Aorta (tissue), 5 donors: ENCODE data around the gene UBXN2A. TPM values are rescaled to one million over a fixed set of nuclear protein-coding genes. Genes with fewer than 3 reads are reported as not detected.
"Not testable (repeated sequence)": the region's sequence is repeated elsewhere in the genome, so short reads cannot be mapped to it uniquely, and the experiment has no call there.

ENCODE experiments used
- ATAC-seq: fragments of 200-7000 bp; cut with Tn5 transposase; one replicate; pipeline ENCODE4 v1.9.1; 2022; ENCODE audit warnings: moderate library complexity; ENCODE audit not compliant: low FRiP score
- DNase-seq, 2 donors: peaks; one replicate each; pipeline ENCODE4 v3.0.0-alpha.2; 2020
- H3K27ac ChIP-seq, 2 donors: one replicate each; pipeline ENCODE4 v1.5.1; 2013; ENCODE audit warnings: low read length in 2 of 2, mild to moderate bottlenecking in 2 of 2, moderate library complexity in 2 of 2, control low read depth in 1 of 2, inconsistent platforms in 1 of 2, low read depth in 1 of 2
- H3K27me3 ChIP-seq, 2 donors: one replicate each; pipeline ENCODE4 v1.6.1; 2013; ENCODE audit warnings: control low read depth in 1 of 2, low read length in 1 of 2, mild to moderate bottlenecking in 1 of 2, moderate library complexity in 1 of 2; ENCODE audit not compliant: insufficient read depth in 2 of 2, control insufficient read depth in 1 of 2
- H3K36me3 ChIP-seq, 2 donors: one replicate each; pipeline ENCODE4 v1.6.1; 2013; ENCODE audit warnings: control low read depth in 1 of 2, low read length in 1 of 2, mild to moderate bottlenecking in 1 of 2; ENCODE audit not compliant: insufficient read depth in 2 of 2, control insufficient read depth in 1 of 2
- H3K4me1 ChIP-seq, 2 donors: one replicate each; pipeline ENCODE4 v1.6.1; 2013; ENCODE audit warnings: low read length in 2 of 2, control low read depth in 1 of 2, mild to moderate bottlenecking in 1 of 2, moderate library complexity in 1 of 2; ENCODE audit not compliant: insufficient read depth in 2 of 2, control insufficient read depth in 1 of 2
- H3K4me3 ChIP-seq, 2 donors: one replicate each; pipeline ENCODE4 v1.5.1; 2013; ENCODE audit warnings: low read length in 2 of 2, control low read depth in 1 of 2, mild to moderate bottlenecking in 1 of 2
- H3K9me3 ChIP-seq: one replicate; pipeline ENCODE4 v1.6.1; 2013; ENCODE audit warnings: mild to moderate bottlenecking, low read length; ENCODE audit not compliant: control insufficient read depth
- WGBS, 2 donors: extraction: QIAGEN DNeasy Blood & Tissue Kit; methylation state at CpG; one replicate each; pipeline ENCODE4 v1.1.7; 2013; 5-methylcytosine and 5-hydroxymethylcytosine counted together
- intact Hi-C, 2 donors: fragments of 100-400 bp; cut with DNase I; formaldehyde crosslinking; loops; one replicate each; pipeline versions ENCODE4 v1.14.2 to v1.15.0; 2022
- polyA plus RNA-seq, 2 donors: library from polyadenylated mRNA; stranded (reverse); fragments of 200-250 nt; gene quantifications; one replicate each; pipeline ENCODE4 v1.2.3, GENCODE V29; 2013
- total RNA-seq, 2 donors: library from RNA; stranded (reverse); fragmentation: NEBNext Ultra II Directional; extraction: Animal tissue kit (Norgen Biotek cat#: 25700); gene quantifications; one replicate each; pipeline ENCODE4 v1.2.1, GENCODE V29; 2021
- donor health status: healthy with polysubstance abuse.
- donor health status: Bipolar disorder and iron deficiency.
- donor health status: DM: no; HTN: no; CAD: no.
- donor health status: DM: no; HTN: no; CAD: no.
- donor health status: DM: yes; HTN: yes; CAD: no.

The UBXN2A gene
- total and polyA plus RNA-seq, 4 donors: 10.0 to 19.5 (median 14.2) TPM

DNA sequence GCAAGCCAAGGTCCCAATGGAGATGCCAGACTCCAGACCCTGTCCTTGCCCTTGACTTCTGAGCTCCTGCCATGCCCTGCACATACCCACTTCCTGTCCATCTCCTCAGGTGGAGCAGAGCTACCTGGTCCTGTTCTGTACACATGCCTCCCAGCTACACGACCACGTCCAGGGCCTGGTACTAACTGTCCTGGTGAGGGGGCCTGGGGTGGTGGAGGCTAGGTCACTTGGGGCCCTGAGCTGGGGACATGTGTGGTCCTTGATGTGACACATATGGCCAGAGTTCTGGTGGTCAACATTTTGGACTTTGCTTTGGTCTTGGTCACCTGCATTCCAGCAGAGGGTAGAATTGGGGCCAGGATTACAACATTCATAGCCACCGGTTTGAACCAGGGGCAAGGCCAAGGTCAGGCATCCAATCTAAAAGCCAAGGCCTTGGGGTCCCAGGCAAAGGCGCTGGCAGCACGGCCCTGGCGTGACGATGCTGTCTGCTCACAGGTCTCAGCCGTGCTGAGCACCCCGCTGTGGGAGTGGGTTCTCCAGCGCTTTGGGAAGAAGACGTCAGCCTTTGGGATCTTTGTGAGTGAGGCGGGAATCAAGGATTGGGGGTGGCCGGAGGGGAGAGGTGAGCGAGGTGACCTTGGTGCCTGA is 82.2 kb downstream of the UBXN2A start:
- 92% methylated on average over 14 of the region's 14 CpGs for WGBS, 2 donors
- H3K4me3 ChIP-seq: no peak overlapping the region
- no peak for DNase-seq
- ATAC-seq: no peak
- H3K27me3 ChIP-seq: no peaks in the 10 kb centered on the region
- H3K9me3 ChIP-seq: no peaks in the 10 kb centered on the region
- no peak overlapping the region for H3K27ac ChIP-seq
- intact Hi-C loops: no loop called here
- H3K36me3 ChIP-seq: peaks cover 0 to 4% of the 10 kb centered on the region in 2 donors
- no peaks in the 10 kb centered on the region for H3K4me1 ChIP-seq

GRCh38 chr2:24022975-24023575 is 82.8 kb downstream of the UBXN2A start:
- no peaks in the 10 kb centered on the region for H3K4me1 ChIP-seq
- H3K9me3 ChIP-seq: no peaks in the 10 kb centered on the region
- WGBS, 2 donors: 82 to 91% methylated on average over 16 of the region's 16 CpGs
- DNase-seq (no peak), ATAC-seq (peak; percentile 4)
- intact Hi-C loops: no loop called here
- H3K36me3 ChIP-seq: peaks cover 0 to 4% of the 10 kb centered on the region in 2 donors
- no peak overlapping the region for H3K4me3 ChIP-seq
- H3K27me3 ChIP-seq: no peaks in the 10 kb centered on the region
- no peak overlapping the region for H3K27ac ChIP-seq

DNA sequence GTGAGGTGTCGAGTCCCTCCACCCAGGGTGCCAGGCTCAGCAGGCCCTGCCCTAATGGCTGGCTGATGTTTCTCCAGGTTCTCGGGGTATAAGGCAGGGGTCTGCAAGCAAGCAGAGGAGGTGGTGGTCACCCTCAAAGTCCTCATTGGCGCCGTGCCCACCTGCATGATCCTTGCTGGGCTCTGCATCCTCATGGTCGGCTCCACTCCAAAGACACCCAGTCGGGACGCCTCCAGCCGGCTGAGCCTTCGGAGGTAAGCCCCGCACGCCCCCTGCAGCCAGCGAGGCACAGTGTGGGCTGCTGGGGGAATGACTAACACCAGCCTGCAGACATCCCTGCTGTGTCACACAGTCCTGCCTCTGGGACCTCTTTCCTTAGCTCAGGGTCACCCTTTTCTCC is 83.8 kb downstream of the UBXN2A start:
- WGBS, 2 donors: 43 to 58% methylated on average over 12 of the region's 12 CpGs
- no peak for DNase-seq
- Histone ChIP-seq H3K36me3 (peaks cover 0 to 4% of the 10 kb centered on the region in 2 donors), H3K9me3 (no peaks in the 10 kb centered on the region), H3K27ac (no peak overlapping the region), H3K4me1 (no peaks in the 10 kb centered on the region), H3K27me3 (no peaks in the 10 kb centered on the region), H3K4me3 (no peak overlapping the region)
- intact Hi-C loops: no loop called here
- no peak for ATAC-seq

GRCh38 chr2:24024996-24025663 is 84.9 kb downstream of the UBXN2A start:
- H3K27ac ChIP-seq: no peak overlapping the region
- no peaks in the 10 kb centered on the region for H3K9me3 ChIP-seq
- H3K4me3 ChIP-seq: no peak overlapping the region
- ATAC-seq: no peak
- H3K36me3 ChIP-seq: peaks cover 0 to 8% of the 10 kb centered on the region in 2 donors
- no peaks in the 10 kb centered on the region for H3K27me3 ChIP-seq
- WGBS, 2 donors: 91 to 92% methylated on average over 17 of the region's 17 CpGs
- H3K4me1 ChIP-seq: no peaks in the 10 kb centered on the region
- no peak for DNase-seq
- intact Hi-C loops: no loop called here

GRCh38 chr2:24026233-24026632 is 86.0 kb downstream of the UBXN2A start:
- H3K36me3 ChIP-seq: peaks cover 6 to 14% of the 10 kb centered on the region in 2 donors
- H3K9me3 ChIP-seq: no peaks in the 10 kb centered on the region
- H3K4me1 ChIP-seq: no peaks in the 10 kb centered on the region
- no peak for ATAC-seq
- H3K4me3 ChIP-seq: no peak overlapping the region
- no peak overlapping the region for H3K27ac ChIP-seq
- H3K27me3 ChIP-seq: no peaks in the 10 kb centered on the region
- 52 to 58% methylated on average over 2 of the region's 2 CpGs for WGBS, 2 donors
- intact Hi-C loops: no loop called here
- DNase-seq: no peak

DNA sequence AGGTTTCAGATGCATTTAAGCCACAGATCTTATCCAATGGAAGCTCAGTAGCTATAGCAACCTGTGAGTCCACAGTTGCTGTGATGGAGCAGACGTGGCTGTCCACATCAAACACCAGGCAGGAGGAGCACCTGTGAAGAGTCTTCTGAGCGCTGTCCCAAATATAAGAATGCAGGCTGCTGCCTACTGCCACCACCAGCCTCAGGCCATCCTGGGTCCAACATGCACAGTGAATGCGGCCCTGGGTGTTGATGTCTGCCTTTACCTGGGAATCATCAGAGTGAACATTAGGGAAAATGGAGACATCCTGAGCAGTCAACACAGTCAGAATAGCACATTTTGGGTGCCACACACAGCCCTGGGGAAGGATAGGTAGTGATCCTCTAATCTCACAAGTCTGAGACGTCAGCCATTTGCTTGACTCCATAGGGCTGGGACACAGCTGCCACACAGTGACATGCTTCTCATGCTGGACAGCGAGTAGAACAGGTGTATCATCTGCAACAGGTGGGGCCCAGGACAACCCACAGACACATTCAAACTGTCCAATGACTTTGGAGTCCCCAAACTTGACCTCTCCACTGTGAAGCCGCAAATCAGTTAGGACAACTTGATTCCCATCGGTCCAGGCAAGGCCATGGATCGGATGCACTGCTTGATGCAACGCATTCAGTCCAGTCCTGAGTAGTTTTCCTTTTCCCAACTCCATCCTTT is 98.7 kb downstream of the UBXN2A start:
- no peak overlapping the region for H3K4me3 ChIP-seq
- H3K27me3 ChIP-seq: no peaks in the 10 kb centered on the region
- H3K9me3 ChIP-seq: no peaks in the 10 kb centered on the region
- no peaks in the 10 kb centered on the region for H3K4me1 ChIP-seq
- DNase-seq (no peak), ATAC-seq (no peak)
- H3K27ac ChIP-seq: no peak overlapping the region
- 90 to 94% methylated on average over 9 of the region's 9 CpGs for WGBS, 2 donors
- intact Hi-C loops: no loop called here
- H3K36me3 ChIP-seq: peaks cover 11 to 14% of the 10 kb centered on the region in 2 donors

GRCh38 chr2:24040511-24040910 is 100.2 kb downstream of the UBXN2A start:
- Histone ChIP-seq H3K27me3 (no peaks in the 10 kb centered on the region), H3K27ac (no peak overlapping the region), H3K4me1 (no peaks in the 10 kb centered on the region), H3K4me3 (no peak overlapping the region), H3K36me3 (peaks cover 11 to 14% of the 10 kb centered on the region in 2 donors), H3K9me3 (no peaks in the 10 kb centered on the region)
- intact Hi-C loops: loop anchor here (10.0 kb wide), 1 partner anchor 116 kb away; the partner anchor contains the start of gene ATAD2B (in 2 of the 2)
- DNase-seq (no peak), ATAC-seq (no peak)
- 86 to 98% methylated on average over 4 of the region's 4 CpGs for WGBS, 2 donors

- H3K4me1 ChIP-seq, H3K27me3 ChIP-seq, H3K4me3 ChIP-seq, H3K36me3 ChIP-seq, ATAC-seq, H3K9me3 ChIP-seq, H3K27ac ChIP-seq, DNase-seq: not testable (repeated sequence)
- intact Hi-C loops: loop anchor here (10.0 kb wide), 1 partner anchor 118 kb away; the partner anchor contains the start of gene ATAD2B (in 2 of the 2)
- 95% methylated on average over 6 of the region's 6 CpGs for WGBS, 2 donors
Measured at GRCh38 chr2:24043133-24043532, 102.9 kb downstream of the UBXN2A start.
